Activated naive CD4-positive, alpha-beta T cell treated with anti-CD3 and anti-CD28 coated beads, Interleukin-2, amount 10 ng/mL, durations not matched to agents 5 hours and 36 hours (primary cell): ENCODE results near the gene ZYG11A. TPM values are rescaled to one million over a fixed set of nuclear protein-coding genes. Genes with fewer than 3 reads are reported as not detected.

ENCODE experiments used
- microRNA-seq: library from miRNA; unstranded; fragments of <30 nt; microRNA quantifications from one replicate; pipeline ENCODE4 v1.2.0, GENCODE V29; 2022; ENCODE audit warnings: borderline microRNAs expressed, borderline replicate concordance
- total RNA-seq, 2 experiments: library from RNA; stranded (reverse); gene quantifications; one replicate each; pipeline ENCODE4 v1.2.3, GENCODE V29; 2021

The ZYG11A gene
- under 1 TPM; 0.05 to 0.10 TPM for total RNA-seq

GRCh38 chr1:52842643-52843310, at the start of gene ZYG11A:
TSS of gene ZYG11A (plus strand) at chr1:52842760. CDS start at chr1:52842884, 124 bp downstream.

DNA sequence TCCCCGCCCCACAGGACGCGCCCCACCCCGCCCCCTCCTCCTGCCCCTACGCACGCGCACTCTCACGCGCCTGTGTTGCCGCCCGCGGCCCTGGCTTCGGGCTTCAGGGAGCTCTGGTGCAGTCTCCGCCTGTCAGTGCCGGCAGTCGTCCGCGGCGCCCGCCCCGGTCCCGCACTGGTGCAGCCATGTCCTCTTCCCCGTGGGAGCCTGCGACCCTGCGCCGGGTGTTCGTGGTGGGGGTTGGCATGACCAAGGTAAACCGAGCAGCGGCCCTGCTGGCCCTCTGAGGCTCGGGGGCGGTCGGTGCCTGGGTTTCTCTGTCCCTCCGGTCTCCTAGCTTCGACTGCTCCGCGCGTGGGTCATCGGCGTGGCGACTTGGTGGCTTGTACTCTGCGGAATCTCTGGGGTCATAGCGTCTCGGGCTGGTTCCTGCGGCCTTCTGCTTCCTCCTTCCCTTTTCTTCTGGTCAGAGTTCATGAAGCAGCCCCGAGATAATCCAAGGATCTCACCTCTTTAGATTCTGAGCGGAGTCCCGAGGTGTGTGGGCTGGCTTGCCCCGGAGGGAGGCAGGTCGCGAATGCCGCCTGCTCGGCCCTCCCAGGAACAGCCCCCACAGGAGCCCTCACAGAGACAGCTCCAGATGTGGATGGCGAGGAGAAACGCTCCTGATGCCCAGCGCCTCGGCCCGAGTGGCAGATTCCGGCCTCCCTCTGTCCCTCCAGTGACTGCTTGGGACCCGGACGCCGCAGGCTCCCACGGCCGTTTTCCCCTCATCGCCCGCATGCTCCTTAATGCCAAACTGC, 84.9 kb downstream of the ZYG11A start, which contains the start of gene SCP2:
Gene SCP2, plus strand, starts transcription at position 65 of the 803 bp plus-strand sequence. Its CDS starts 121 bp downstream, at position 186.

Small RNAs within 50 kb of the gene (microRNA-seq; reads per million reads assigned to microRNA genes)
- gene MIR1273F (not detected), gene MIR1273G (not detected), gene MIR5095 (not detected)

Other genes starting within 250 kb of the ZYG11A start
- gene GPX7, start 240.4 kb upstream of the ZYG11A start, total RNA-seq: 10 to 100 TPM; 27.9 to 30.4 TPM
- 10 to 100 TPM; 25.9 to 27.3 TPM for gene SHISAL2A, start 209.6 kb upstream of the ZYG11A start, total RNA-seq
- 10 to 100 TPM in 1 of 2 experiments, 1 to 10 TPM in 1; 9.8 to 11.3 TPM for gene COA7, start 144.4 kb upstream of the ZYG11A start, total RNA-seq
- gene ZYG11B, start 116.3 kb upstream of the ZYG11A start, total RNA-seq: 10 to 100 TPM; 13.6 to 13.7 TPM
- gene ECHDC2, start 79.0 kb downstream of the ZYG11A start, total RNA-seq: 10 to 100 TPM; 53.4 TPM
- 10 to 100 TPM; 92.8 to 96.6 TPM for gene SCP2, start 84.5 kb downstream of the ZYG11A start, total RNA-seq
- gene PODN, start 219.5 kb downstream of the ZYG11A start, total RNA-seq: not detected